Measurements from ENCODE around the gene FTH1. TPM values are rescaled to one million over a fixed set of nuclear protein-coding genes. Genes with fewer than 3 reads are reported as not detected.

Gene FTH1
- total and polyA plus RNA-seq, 2 of the 13 experiments (the other 11 are each of a cell fraction or from before 2014, with no cell fraction given), result 607 to 760 TPM

GRCh38 chr11:61962213-61963015 is 5.0 kb downstream of the FTH1 start (continued):
- TF ChIP-seq ZNF318 (CRISPR knock-in tag; IDR thresholded peaks at IDR 0.05) (no peak), ZNF441 (CRISPR knock-in tag; IDR thresholded peaks at IDR 0.05; ENCODE audit: borderline replicate concordance) (no peak), PHF21A (CRISPR knock-in tag; IDR thresholded peaks at IDR 0.05) (0 out of 2 replicates have a peak, but pooled peaks have one; percentile 26), KLF9 (CRISPR knock-in tag; IDR thresholded peaks at IDR 0.05; ENCODE audit: low read depth) (no peak)

Data from HepG2 (cell line).